GM12878 (cell line): Measurements from ENCODE around the gene EBI3. TPM values are rescaled to one million over a fixed set of nuclear protein-coding genes. Genes with fewer than 3 reads are reported as not detected.

Source experiments
- ATAC-seq: fragments of 200-7000 bp; cut with Tn5 transposase; 3 replicates; pipeline ENCODE4 v1.9.1; 2020; ENCODE audit warnings: mild to moderate bottlenecking, moderate library complexity
- BruUV-seq: library from RNA; stranded (reverse); fragments of 400-500 nt; replicated peaks from 2 replicates; lab custom pipeline; 2021; lab: Mats Ljungman, UMichigan
- CTCF ChIA-PET: fragments of 300-600 bp; sonication (Branson Sonifier 250); formaldehyde crosslinking; extraction: SDS; loops from one replicate; lab custom pipeline; 2021; ENCODE audit warnings: inconsistent platforms; lab: Yijun Ruan, JAX
- POLR2A ChIA-PET: fragments of 350-600 bp; formaldehyde crosslinking; extraction: SDS; loops from one replicate; lab custom pipeline; 2021; ENCODE audit warnings: inconsistent platforms; lab: Charles Lee
- RAD21 ChIA-PET: fragments of 300-600 bp; sonication (Branson Sonifier 250); formaldehyde crosslinking; loops from one replicate; lab custom pipeline; 2023; ENCODE audit warnings: antibody characterized with exemption; ENCODE audit not compliant: unreplicated experiment; lab: Charles Lee
- SMC1A ChIA-PET: fragments of 300-600 bp; sonication (Branson Sonifier 250); formaldehyde crosslinking; loops from one replicate; lab custom pipeline; 2023; ENCODE audit not compliant: unreplicated experiment, uncharacterized antibody; lab: Charles Lee
- DNase-seq: peaks from one replicate; pipeline ENCODE4 v3.0.0-alpha.2; 2011; ENCODE audit warnings: low read depth, low spot score
- FAIRE-seq: peaks from 3 replicates; lab custom pipeline; 2011; peaks lifted over from hg19 to GRCh38; lab: Jason Lieb, UNC
- H2AFZ ChIP-seq: 2 replicates; pipeline ENCODE4 v1.6.0; 2011; ENCODE audit warnings: low read depth, low read length, control low read depth; ENCODE audit not compliant: control insufficient read depth
- H3K27ac ChIP-seq: 2 replicates; pipeline ENCODE4 v1.5.1; 2011; ENCODE audit warnings: control low read depth; ENCODE audit not compliant: control insufficient read depth, insufficient read depth
- H3K27me3 ChIP-seq, 2 experiments: replicated peaks in 1 of 2; 2 replicates each; pipeline versions ENCODE4 v1.6.0 to v1.6.1; 2011; ENCODE audit warnings: low read length in 1 of 2; ENCODE audit not compliant: control insufficient read depth in 2 of 2, insufficient read depth in 2 of 2
- H3K36me3 ChIP-seq, 2 experiments: 2 replicates each; pipeline ENCODE4 v1.5.1; 2011; ENCODE audit warnings: low read length in 1 of 2; ENCODE audit not compliant: control insufficient read depth in 2 of 2, insufficient read depth in 2 of 2
- H3K4me1 ChIP-seq: 2 replicates; pipeline ENCODE4 v1.6.1; 2011; ENCODE audit warnings: mild to moderate bottlenecking, low read length, moderate library complexity, mixed read lengths; ENCODE audit not compliant: control insufficient read depth, insufficient read depth
- H3K4me2 ChIP-seq: 2 replicates; pipeline ENCODE4 v1.6.0; 2011; ENCODE audit warnings: control low read depth; ENCODE audit not compliant: control insufficient read depth, insufficient read depth
- H3K4me3 ChIP-seq: fragments of 200-600 bp; sonication (generic); 2 replicates; pipeline ENCODE4 v1.5.1; 2016
- H3K79me2 ChIP-seq: 2 replicates; pipeline ENCODE4 v1.6.0; 2011; ENCODE audit warnings: low read length; ENCODE audit not compliant: control insufficient read depth, insufficient read depth
- H3K9ac ChIP-seq: 2 replicates; pipeline ENCODE4 v1.8.0; 2011; ENCODE audit warnings: low read length, control low read depth, mixed read lengths; ENCODE audit not compliant: control insufficient read depth, insufficient read depth
- H3K9me3 ChIP-seq: replicated peaks from 3 replicates; pipeline ENCODE4 v1.5.1; 2011; ENCODE audit warnings: mild to moderate bottlenecking, low read length; ENCODE audit not compliant: control insufficient read depth, insufficient read depth
- H4K20me1 ChIP-seq: 2 replicates; pipeline ENCODE4 v1.6.0; 2011; ENCODE audit not compliant: control insufficient read depth, insufficient read depth
- BRCA1 ChIP-seq: IDR thresholded peaks from 2 replicates; pipeline ENCODE4 v1.6.1; 2011; ENCODE audit warnings: low read depth, low read length, improper control_type of control experiment
- GABPA ChIP-seq: IDR thresholded peaks from 2 replicates; pipeline ENCODE4 v1.6.1; 2014; ENCODE audit warnings: antibody characterized with exemption, low read depth, mild to moderate bottlenecking, inconsistent platforms
- MEF2B ChIP-seq: fragments of 450-650 bp; IDR thresholded peaks from 2 replicates; pipeline ENCODE4 v1.6.1; 2018; ENCODE audit warnings: mild to moderate bottlenecking, moderate library complexity; ENCODE audit not compliant: partially characterized antibody, poor library complexity, severe bottlenecking
- PML ChIP-seq: IDR thresholded peaks from 2 replicates; pipeline ENCODE4 v1.6.1; 2012; ENCODE audit warnings: low read length, inconsistent platforms
- SPI1 ChIP-seq: IDR thresholded peaks from 2 replicates; pipeline ENCODE4 v1.6.1; 2011; ENCODE audit warnings: low read depth, mild to moderate bottlenecking, low read length, moderate library complexity, borderline replicate concordance; ENCODE audit not compliant: insufficient read depth
- ZBTB33 ChIP-seq: fragments of 450-650 bp; IDR thresholded peaks from 2 replicates; pipeline ENCODE4 v1.6.1; 2017; ENCODE audit warnings: mild to moderate bottlenecking
- ZNF384 ChIP-seq: IDR thresholded peaks from 2 replicates; pipeline ENCODE4 v1.6.1; 2012; ENCODE audit warnings: low read depth, mild to moderate bottlenecking, low read length, improper control_type of control experiment, borderline replicate concordance
- ZNF687 ChIP-seq: fragments of 450-650 bp; IDR thresholded peaks from 2 replicates; pipeline ENCODE4 v1.6.1; 2017; ENCODE audit warnings: mild to moderate bottlenecking, moderate library complexity
- WGBS: methylation state at CpG from one replicate; pipeline ENCODE4 v1.1.6; 2016; ENCODE audit warnings: low lambda C conversion rate; ENCODE audit not compliant: insufficient replicate concordance, insufficient coverage; ENCODE audit errors: missing lambda C conversion rate; 5-methylcytosine and 5-hydroxymethylcytosine counted together
- in situ Hi-C: fragments of 300-500 bp; cut with MboI; formaldehyde crosslinking; loops from 9 replicates; pipeline ENCODE4 v1.14.3; 2018; ENCODE audit warnings: mixed read lengths
- intact Hi-C: fragments of 100-400 bp; cut with micrococcal nuclease; formaldehyde crosslinking; loops from one replicate; pipeline ENCODE4 v1.14.2; 2022; ENCODE audit not compliant: unreplicated experiment
- polyA plus RNA-seq, 11 experiments: library from polyadenylated mRNA; depleted of rRNA in 4 of 11; unstranded in 6 of 11; stranded (reverse) in 5 of 11; fragments of >200 nt; fragmentation: Nextera tagmentation in 4 of 11; fragmentation: Illumina TruSeq in 1 of 11; extraction: Ambion mirVana in 4 of 11; extraction: Trizol in 1 of 11; gene quantifications; 1 replicate in 1 of 11; 2 replicates in 10 of 11; pipeline versions ENCODE4 v1.2.1 to v1.2.3, GENCODE V29; 2011 to 2016; ENCODE audit warnings: inconsistent platforms in 2 of 11, missing spikeins in 2 of 11, low read depth in 1 of 11
- total RNA-seq, 4 experiments: library from RNA; depleted of rRNA in 3 of 4; stranded (reverse); fragments of >200 nt in 3 of 4; fragmentation: Illumina TruSeq in 1 of 4; extraction: Trizol in 1 of 4; gene quantifications; 2 replicates each; pipeline versions ENCODE4 v1.2.1 to v1.2.3, GENCODE V29; 2013 to 2021

Gene EBI3
- total and polyA plus RNA-seq, 10 of the 15 experiments (the other 5 are each of a cell fraction or from before 2014, with no cell fraction given), result 22.0 to 288 (median 186) TPM

GRCh38 chr19:4260613-4261191, 31.4 kb downstream of the EBI3 start:
- in situ Hi-C loops, result no loop called here
- BruUV-seq, result no TSS peak

GRCh38 chr19:4264812-4265211, 35.5 kb downstream of the EBI3 start:
- no peak overlapping the region for H3K4me2 ChIP-seq
- intact Hi-C loops, result loop anchor here (5.0 kb wide), 1 partner anchor 137 kb away; the partner anchor contains the start of genes CHAF1A and SH3GL1
- H3K4me3 ChIP-seq, result no peak overlapping the region
- no peak overlapping the region for H2AFZ ChIP-seq
- WGBS, result 97% methylated on average over 4 of the region's 4 CpGs
- ChIA-PET RAD21 (no interaction called here), POLR2A (no interaction called here), CTCF (interaction anchor here (0.7 to 4.7 kb wide), 3 partner anchors 88 to 260 kb away, joined by 3 to 38 read pairs (median 6); no protein-coding TSS in a partner anchor), SMC1A (interaction anchor here (1.1 kb wide), 1 partner anchor 88 kb away, joined by 3 read pairs; no protein-coding TSS in a partner anchor)
- DNase-seq, result no peak
- H3K36me3 ChIP-seq, result peaks cover 18 to 22% of the 10 kb centered on the region in 2 experiments
- no peak overlapping the region for H3K9ac ChIP-seq
- H3K27ac ChIP-seq, result no peak overlapping the region
- 0 out of 2 replicates have a peak, but pooled peaks have one; percentile 11 for TF ChIP-seq ZNF687
- TF ChIP-seq MEF2B, result peak; percentile 16
- peak; percentile 52; the same call in 1 of the 2 replicates for TF ChIP-seq ZBTB33
- TF ChIP-seq ZNF384, result peak; percentile 69; the same call in 1 of the 2 replicates
- no peak for TF ChIP-seq BRCA1
- no peak for TF ChIP-seq GABPA
- H4K20me1 ChIP-seq, result no peaks in the 10 kb centered on the region
- no TSS peak for BruUV-seq
- no peaks in the 10 kb centered on the region for H3K79me2 ChIP-seq
- no peak for ATAC-seq
- H3K9me3 ChIP-seq, result no peaks in the 10 kb centered on the region
- no peaks in the 10 kb centered on the region; the same call in 1 of the 2 replicates for H3K4me1 ChIP-seq
- no peaks in the 10 kb centered on the region for H3K27me3 ChIP-seq
- no peak for FAIRE-seq
- in situ Hi-C loops, result loop anchor here (5.0 kb wide), 1 partner anchor 87 kb away; no protein-coding TSS in a partner anchor

More at GRCh38 chr19:4260613-4261191, 31.4 kb downstream of the EBI3 start:
- no peaks in the 10 kb centered on the region for H3K27me3 ChIP-seq
- H3K4me3 ChIP-seq, result no peak overlapping the region
- H3K9me3 ChIP-seq, result peaks cover 2% of the 10 kb centered on the region; the same call in 1 of the 3 replicates
- ATAC-seq, result no peak
- ChIA-PET CTCF (interaction anchor here (0.6 to 1.1 kb wide), 3 partner anchors 92 to 315 kb away, joined by 3 read pairs; no protein-coding TSS in a partner anchor), SMC1A (no interaction called here), POLR2A (no interaction called here), RAD21 (no interaction called here)
- no peaks in the 10 kb centered on the region for H3K79me2 ChIP-seq
- H3K27ac ChIP-seq, result no peak overlapping the region
- no peaks in the 10 kb centered on the region for H4K20me1 ChIP-seq
- H3K9ac ChIP-seq, result no peak overlapping the region
- H3K4me2 ChIP-seq, result no peak overlapping the region
- no peaks in the 10 kb centered on the region; the same call in 1 of the 2 replicates for H3K4me1 ChIP-seq
- TF ChIP-seq PML (no peak), SPI1 (peak; percentile 70; the same call in 1 of the 2 replicates)
- H2AFZ ChIP-seq, result no peak overlapping the region
- 93% methylated on average over 11 of the region's 11 CpGs for WGBS
- intact Hi-C loops, result no loop called here
- no peak for DNase-seq
- peaks cover 13 to 25% of the 10 kb centered on the region in 2 experiments for H3K36me3 ChIP-seq
- peak; percentile 23 for FAIRE-seq
